ENCODE measurements around the gene CCDC197.

CCDC197 gene

GRCh38 chr14:93977790-93978581 is 19.1 kb upstream of the CCDC197 start:
- peak; percentile 56 to 67 for DNase-seq (ENCODE audit: low read depth in 2 of 2)

- DNase-seq (ENCODE audit: low read depth in 2 of 2) = no peak
Measured at GRCh38 chr14:93978735-93979134, 18.4 kb upstream of the CCDC197 start.

- no peak for DNase-seq (ENCODE audit: low read depth in 2 of 2)
Measured at GRCh38 chr14:93980456-93981201, 16.5 kb upstream of the CCDC197 start.

GRCh38 chr14:93981316-93982229 is 15.5 kb upstream of the CCDC197 start:
- DNase-seq (ENCODE audit: low read depth in 2 of 2) = no peak

- DNase-seq (ENCODE audit: low read depth in 2 of 2) = no peak
Measured at GRCh38 chr14:93982230-93983007, 14.7 kb upstream of the CCDC197 start.

GRCh38 chr14:93984070-93984469 is 13.0 kb upstream of the CCDC197 start:
- DNase-seq (ENCODE audit: low read depth in 2 of 2) = no peak

- DNase-seq (ENCODE audit: low read depth in 2 of 2) = no peak
Measured at GRCh38 chr14:93984987-93985410, 12.1 kb upstream of the CCDC197 start.

- no peak for DNase-seq (ENCODE audit: low read depth in 2 of 2)
Measured at GRCh38 chr14:93986955-93987354, 10.1 kb upstream of the CCDC197 start.

- DNase-seq (ENCODE audit: low read depth in 2 of 2) = no peak
Measured at GRCh38 chr14:93987376-93987775, 9.7 kb upstream of the CCDC197 start.

GRCh38 chr14:93987815-93988476 is 9.2 kb upstream of the CCDC197 start:
- no peak for DNase-seq (ENCODE audit: low read depth in 2 of 2)

GRCh38 chr14:93989939-93990338 is 7.2 kb upstream of the CCDC197 start:
- no peak for DNase-seq (ENCODE audit: low read depth in 2 of 2)

GRCh38 chr14:93991212-93991611 is 5.9 kb upstream of the CCDC197 start:
- DNase-seq (ENCODE audit: low read depth in 2 of 2) = no peak

- no peak for DNase-seq (ENCODE audit: low read depth in 2 of 2)
Measured at GRCh38 chr14:93991649-93992048, 5.5 kb upstream of the CCDC197 start.

GRCh38 chr14:93993382-93993781 is 3.7 kb upstream of the CCDC197 start:
- DNase-seq (ENCODE audit: low read depth in 2 of 2) = no peak

- DNase-seq (ENCODE audit: low read depth in 2 of 2) = peak in 1 of 2 donors; percentile 52
Measured at GRCh38 chr14:93994919-93995682, 2.0 kb upstream of the CCDC197 start.

GRCh38 chr14:93996130-93996695 is 888 bp upstream of the CCDC197 start:
- no peak for DNase-seq (ENCODE audit: low read depth in 2 of 2)

- no peak for DNase-seq (ENCODE audit: low read depth in 2 of 2)
Measured at GRCh38 chr14:93997916-93998870, 1.1 kb downstream of the CCDC197 start.

GRCh38 chr14:93998871-93999403 is 1.8 kb downstream of the CCDC197 start:
- DNase-seq (ENCODE audit: low read depth in 2 of 2) = no peak

Measured in activated CD4-positive, alpha-beta T cell treated with anti-CD3 and anti-CD28 coated beads for 24 hours (primary cell).